B cell (primary cell): Measurements from ENCODE around the gene ARHGAP18. TPM values are rescaled to one million over a fixed set of nuclear protein-coding genes. Genes with fewer than 3 reads are reported as not detected.

ENCODE experiments used
- ATAC-seq: fragments of 200-7000 bp; cut with Tn5 transposase; one replicate; pipeline ENCODE4 v1.10.0; 2021; ENCODE audit warnings: low read depth, mild to moderate bottlenecking, moderate number of reproducible peaks, moderate library complexity
- CTCF ChIA-PET: fragments of 350-600 bp; sonication (Branson Sonifier 250); formaldehyde crosslinking; loops from one replicate; lab custom pipeline; 2021; ENCODE audit warnings: antibody characterized with exemption, inconsistent platforms; lab: Charles Lee
- POLR2A ChIA-PET: fragments of 350-600 bp; sonication (Branson Sonifier 250); formaldehyde crosslinking; loops from one replicate; lab custom pipeline; 2021; ENCODE audit warnings: antibody characterized with exemption; lab: Charles Lee
- DNase-seq: peaks from one replicate; pipeline ENCODE4 v3.0.0; 2013
- H2AFZ ChIP-seq: 2 replicates; pipeline ENCODE4 v1.6.1; 2012; ENCODE audit warnings: mild to moderate bottlenecking, low read depth, low read length; ENCODE audit not compliant: insufficient read depth, poor library complexity, severe bottlenecking
- H3K27ac ChIP-seq, 2 donors: 1 replicate in 1 of 2; 2 replicates in 1 of 2; pipeline ENCODE4 v1.5.1; 2012 to 2013; ENCODE audit warnings: low read length in 2 of 2, mild to moderate bottlenecking in 2 of 2, moderate library complexity in 1 of 2
- H3K27me3 ChIP-seq, 4 experiments: fragments of 200-600 bp in 1 of 4; sonication (generic) in 1 of 4; replicated peaks in 1 of 4; 1 replicate in 2 of 4; 2 replicates in 2 of 4; pipeline versions ENCODE4 v1.6.1 to v1.7.0; 2013 to 2016; ENCODE audit warnings: low read length in 3 of 4, mild to moderate bottlenecking in 2 of 4, mixed read lengths in 1 of 4, moderate library complexity in 1 of 4; ENCODE audit not compliant: insufficient read depth in 4 of 4, control insufficient read depth in 3 of 4; ENCODE audit errors: control extremely low read depth in 1 of 4
- H3K36me3 ChIP-seq, 2 experiments: replicated peaks in 1 of 2; 1 replicate in 1 of 2; 2 replicates in 1 of 2; pipeline versions ENCODE4 v1.6.1 to v1.7.1; 2013; ENCODE audit warnings: low read length in 1 of 2; ENCODE audit not compliant: insufficient read depth in 2 of 2, control insufficient read depth in 1 of 2; ENCODE audit errors: control extremely low read depth in 1 of 2, extremely low read depth in 1 of 2
- H3K4me1 ChIP-seq, 2 donors: fragments of 200-600 bp in 1 of 2; sonication (generic) in 1 of 2; 1 replicate in 1 of 2; 2 replicates in 1 of 2; pipeline versions ENCODE4 v1.5.1 to v1.6.1; 2013 to 2017; ENCODE audit warnings: low read length in 2 of 2; ENCODE audit not compliant: control insufficient read depth in 2 of 2, insufficient read depth in 2 of 2
- H3K4me2 ChIP-seq: replicated peaks from 2 replicates; pipeline ENCODE3; 2012; ENCODE audit warnings: mild to moderate bottlenecking, low read depth, low read length; ENCODE audit not compliant: poor library complexity, severe bottlenecking
- H3K4me3 ChIP-seq, 5 experiments: fragments of 200-600 bp in 1 of 5; sonication (generic) in 1 of 5; 1 replicate in 3 of 5; 2 replicates in 2 of 5; pipeline versions ENCODE4 v1.5.1 to v1.7.0; 2011 to 2016; ENCODE audit warnings: low read length in 4 of 5, mild to moderate bottlenecking in 4 of 5, low read depth in 2 of 5, control low read depth in 1 of 5, moderate library complexity in 1 of 5; ENCODE audit not compliant: insufficient read depth in 1 of 5; ENCODE audit errors: control extremely low read depth in 1 of 5, extremely low read depth in 1 of 5
- H3K79me2 ChIP-seq: fragments of 200-600 bp; sonication (generic); one replicate; pipeline ENCODE4 v1.6.0; 2016; ENCODE audit warnings: low read length; ENCODE audit not compliant: control insufficient read depth, insufficient read depth
- H3K9ac ChIP-seq: fragments of 200-600 bp; sonication (generic); 2 replicates; pipeline ENCODE4 v1.6.1; 2017; ENCODE audit warnings: mild to moderate bottlenecking, low read length, moderate library complexity
- H3K9me3 ChIP-seq, 3 donors: one replicate each; pipeline versions ENCODE4 v1.6.1 to v1.7.1; 2013; ENCODE audit warnings: low read length in 2 of 3; ENCODE audit not compliant: control insufficient read depth in 2 of 3, insufficient read depth in 1 of 3; ENCODE audit errors: control extremely low read depth in 1 of 3
- H4K20me1 ChIP-seq: 2 replicates; pipeline ENCODE4 v1.6.0; 2012; ENCODE audit warnings: mild to moderate bottlenecking, low read length; ENCODE audit not compliant: insufficient read depth, control insufficient read depth, poor library complexity, severe bottlenecking
- H3K27ac Mint-ChIP-seq: one replicate; pipeline ENCODE4 v1.8.0; 2021; ENCODE audit warnings: mixed read lengths
- H3K27me3 Mint-ChIP-seq: one replicate; pipeline ENCODE4 v1.8.0; 2021; ENCODE audit warnings: mixed read lengths
- H3K4me1 Mint-ChIP-seq: one replicate; pipeline ENCODE4 v1.8.0; 2021; ENCODE audit warnings: mixed read lengths
- H3K4me3 Mint-ChIP-seq: one replicate; pipeline ENCODE4 v1.8.0; 2021; ENCODE audit warnings: mixed read lengths
- H3K9me3 Mint-ChIP-seq: one replicate; pipeline ENCODE4 v1.8.0; 2022; ENCODE audit warnings: mixed read lengths; ENCODE audit not compliant: insufficient read depth
- EZH2 ChIP-seq: IDR thresholded peaks from 2 replicates; pipeline ENCODE4 v1.6.1; 2012; ENCODE audit warnings: borderline replicate concordance, low read depth, mild to moderate bottlenecking, moderate library complexity, low read length; ENCODE audit not compliant: insufficient read depth, poor library complexity, severe bottlenecking
- WGBS: methylation state at CpG from one replicate; pipeline ENCODE4 v1.1.5; 2013; ENCODE audit warnings: missing lambda C conversion rate; ENCODE audit not compliant: insufficient coverage; 5-methylcytosine and 5-hydroxymethylcytosine counted together
- intact Hi-C: fragments of 100-400 bp; cut with micrococcal nuclease; formaldehyde crosslinking; loops from one replicate; pipeline ENCODE4 v1.10.0; 2022
- polyA plus RNA-seq: library from polyadenylated mRNA; depleted of rRNA; stranded (reverse); fragments of >200 nt; gene quantifications from 2 replicates; pipeline ENCODE4 v1.2.3, GENCODE V29; 2012
- total RNA-seq, 2 donors: library from RNA; stranded (reverse); fragments of 120-200 nt in 1 of 2; gene quantifications; 1 replicate in 1 of 2; 2 replicates in 1 of 2; pipeline versions ENCODE4 v1.2.3 to v1.2.4, GENCODE V29; 2013 to 2022
- TF ChIP-seq, protein P1 (sequence below): fragments of 200-600 bp; IDR thresholded peaks from one replicate; pipeline ENCODE4 v1.8.0; 2022; ENCODE audit warnings: antibody characterized with exemption, mild to moderate bottlenecking

Gene ARHGAP18
- total and polyA plus RNA-seq, 2 donors (not counting 1 experiment from before 2014, with no cell fraction given): 0.95 to 3.9 TPM

DNA sequence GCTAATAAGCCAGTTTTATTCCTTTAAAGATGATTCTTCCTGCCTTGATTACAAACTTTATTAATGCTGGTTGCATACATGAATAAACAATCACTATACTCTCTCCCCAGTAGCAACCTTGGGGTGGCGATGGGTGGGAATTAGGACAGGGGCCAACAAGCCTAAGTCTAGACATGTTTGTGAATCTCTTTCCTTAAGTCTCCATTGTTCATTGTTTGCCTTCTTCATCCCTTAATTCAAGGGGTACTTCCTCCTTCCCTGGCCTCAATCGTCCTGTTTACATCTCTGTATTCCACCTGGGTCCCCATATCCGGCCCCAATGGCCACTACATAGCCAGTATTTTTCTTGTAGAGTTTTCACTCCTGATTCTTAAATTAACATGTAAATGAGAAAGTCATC, 66.0 kb downstream of the ARHGAP18 start:
- Mint-ChIP-seq H3K4me3 (no peak overlapping the region), H3K9me3 (no peaks in the 10 kb centered on the region), H3K4me1 (no peaks in the 10 kb centered on the region), H3K27ac (no peak overlapping the region), H3K27me3 (no peaks in the 10 kb centered on the region)
- no peak for DNase-seq
- no peaks in the 10 kb centered on the region for H4K20me1 ChIP-seq
- no peak overlapping the region for H3K27ac ChIP-seq
- CTCF ChIA-PET: no interaction called here
- no peaks in the 10 kb centered on the region for H3K4me1 ChIP-seq
- POLR2A ChIA-PET: no interaction called here
- H3K36me3 ChIP-seq: no peaks in the 10 kb centered on the region
- no peaks in the 10 kb centered on the region for H3K79me2 ChIP-seq
- H3K4me3 ChIP-seq: no peak overlapping the region
- TF ChIP-seq, protein P1, sequence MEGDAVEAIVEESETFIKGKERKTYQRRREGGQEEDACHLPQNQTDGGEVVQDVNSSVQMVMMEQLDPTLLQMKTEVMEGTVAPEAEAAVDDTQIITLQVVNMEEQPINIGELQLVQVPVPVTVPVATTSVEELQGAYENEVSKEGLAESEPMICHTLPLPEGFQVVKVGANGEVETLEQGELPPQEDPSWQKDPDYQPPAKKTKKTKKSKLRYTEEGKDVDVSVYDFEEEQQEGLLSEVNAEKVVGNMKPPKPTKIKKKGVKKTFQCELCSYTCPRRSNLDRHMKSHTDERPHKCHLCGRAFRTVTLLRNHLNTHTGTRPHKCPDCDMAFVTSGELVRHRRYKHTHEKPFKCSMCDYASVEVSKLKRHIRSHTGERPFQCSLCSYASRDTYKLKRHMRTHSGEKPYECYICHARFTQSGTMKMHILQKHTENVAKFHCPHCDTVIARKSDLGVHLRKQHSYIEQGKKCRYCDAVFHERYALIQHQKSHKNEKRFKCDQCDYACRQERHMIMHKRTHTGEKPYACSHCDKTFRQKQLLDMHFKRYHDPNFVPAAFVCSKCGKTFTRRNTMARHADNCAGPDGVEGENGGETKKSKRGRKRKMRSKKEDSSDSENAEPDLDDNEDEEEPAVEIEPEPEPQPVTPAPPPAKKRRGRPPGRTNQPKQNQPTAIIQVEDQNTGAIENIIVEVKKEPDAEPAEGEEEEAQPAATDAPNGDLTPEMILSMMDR: no peak
- TF ChIP-seq EZH2: no peak
- no peaks in the 10 kb centered on the region for H3K27me3 ChIP-seq
- intact Hi-C loops: no loop called here
- no peak overlapping the region for H2AFZ ChIP-seq
- H3K9ac ChIP-seq: no peak overlapping the region
- 100% methylated on average over 1 of the region's 3 CpGs for WGBS
- no peak overlapping the region for H3K4me2 ChIP-seq
- ATAC-seq: no peak
- no peaks in the 10 kb centered on the region for H3K9me3 ChIP-seq

DNA sequence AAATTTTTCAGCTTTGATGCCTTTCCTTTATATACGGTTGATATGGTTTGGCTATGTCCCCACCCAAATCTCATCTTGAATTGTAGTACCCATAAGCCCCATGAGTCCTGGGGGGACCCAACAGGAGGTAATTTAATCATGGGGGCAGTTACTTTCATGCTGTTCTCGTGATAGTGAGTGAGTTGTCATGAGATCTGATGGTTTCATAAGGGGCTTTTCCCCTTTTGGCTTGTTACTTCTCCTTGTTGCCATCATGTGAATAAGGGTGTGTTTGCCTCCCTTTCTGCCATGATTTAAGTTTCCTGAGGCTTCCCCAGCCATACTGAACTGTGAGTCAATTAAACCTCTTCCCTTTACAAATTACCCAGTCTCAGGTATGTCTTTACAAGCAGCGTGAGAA, 66.8 kb downstream of the ARHGAP18 start:
- Histone ChIP-seq H3K79me2 (no peaks in the 10 kb centered on the region), H3K4me3 (no peak overlapping the region), H3K36me3 (peaks cover 0 to under 1% of the 10 kb centered on the region in 2 experiments), H3K9me3 (no peaks in the 10 kb centered on the region), H3K27me3 (no peaks in the 10 kb centered on the region), H3K27ac (no peak overlapping the region), H3K4me1 (no peaks in the 10 kb centered on the region), H4K20me1 (no peaks in the 10 kb centered on the region), H2AFZ (no peak overlapping the region), H3K9ac (no peak overlapping the region), H3K4me2 (no peak overlapping the region)
- no peaks in the 10 kb centered on the region for H3K9me3 Mint-ChIP-seq
- ATAC-seq (no peak), DNase-seq (no peak)
- H3K4me3 Mint-ChIP-seq: no peak overlapping the region
- no peaks in the 10 kb centered on the region for H3K27me3 Mint-ChIP-seq
- intact Hi-C loops: no loop called here
- ChIA-PET CTCF (no interaction called here), POLR2A (no interaction called here)
- WGBS: no CpG with 5 or more reads among the region's 3 CpGs
- H3K4me1 Mint-ChIP-seq: no peaks in the 10 kb centered on the region
- no peak for TF ChIP-seq EZH2
- TF ChIP-seq, protein P1: no peak
- H3K27ac Mint-ChIP-seq: no peak overlapping the region
